HepG2 (cell line): ENCODE data around the gene ZNFX1. TPM values are rescaled to one million over a fixed set of nuclear protein-coding genes. Genes with fewer than 3 reads are reported as not detected.
A peak's percentile ranks its signal among the peaks of the same experiment; 100 is the strongest.

Experiments used
- DMAP1 ChIP-seq: IDR thresholded peaks from 2 replicates; pipeline ENCODE4 v1.6.1; 2016
- GLMP ChIP-seq: sonication (generic); formaldehyde crosslinking; IDR thresholded peaks from 2 replicates; pipeline ENCODE4 v1.9.0; 2021; ENCODE audit warnings: missing genetic modification reagents, mild to moderate bottlenecking, borderline replicate concordance
- GTF3A ChIP-seq: sonication (generic); formaldehyde crosslinking; conservative IDR thresholded peaks from 2 replicates; pipeline ENCODE4 v1.4.0; 2020; ENCODE audit warnings: mild to moderate bottlenecking, missing genetic modification reagents
- HNF4A ChIP-seq: sonication (generic); formaldehyde crosslinking; IDR thresholded peaks from 2 replicates; pipeline ENCODE4 v1.4.0; 2020; ENCODE audit warnings: missing genetic modification reagents
- KDM6A ChIP-seq: IDR thresholded peaks from 2 replicates; pipeline ENCODE4 v1.6.1; 2016; ENCODE audit warnings: low read depth
- PATZ1 ChIP-seq: sonication (generic); formaldehyde crosslinking; IDR thresholded peaks from 2 replicates; pipeline ENCODE4 v1.4.0; 2020; ENCODE audit warnings: missing genetic modification reagents
- PAXIP1 ChIP-seq: sonication (generic); formaldehyde crosslinking; conservative IDR thresholded peaks from 2 replicates; pipeline ENCODE4 v1.4.0; 2020; ENCODE audit warnings: mild to moderate bottlenecking, missing genetic modification reagents, moderate library complexity
- SMAD1 ChIP-seq: sonication (generic); formaldehyde crosslinking; IDR thresholded peaks from 2 replicates; pipeline ENCODE4 v1.4.0; 2020; ENCODE audit warnings: missing genetic modification reagents, low read depth, mild to moderate bottlenecking, borderline replicate concordance
- SMARCC2 ChIP-seq: fragments of 450-650 bp; IDR thresholded peaks from 2 replicates; pipeline ENCODE4 v1.6.1; 2017; ENCODE audit warnings: antibody characterized with exemption, mild to moderate bottlenecking
- SRSF1 ChIP-seq: fragments of 200-400 bp; formaldehyde crosslinking; optimal IDR thresholded peaks from 2 replicates; pipeline ENCODE3; 2017; ENCODE audit warnings: mild to moderate bottlenecking, low read depth, low read length, moderate library complexity
- TBP ChIP-seq: sonication (generic); formaldehyde crosslinking; IDR thresholded peaks from 2 replicates; pipeline ENCODE4 v1.5.0; 2020; ENCODE audit warnings: missing genetic modification reagents
- TBX3 ChIP-seq: fragments of 450-650 bp; IDR thresholded peaks from 2 replicates; pipeline ENCODE4 v1.6.1; 2017; ENCODE audit warnings: antibody characterized with exemption, mild to moderate bottlenecking, inconsistent platforms, borderline replicate concordance
- ZNF224 ChIP-seq: sonication (generic); formaldehyde crosslinking; IDR thresholded peaks from 2 replicates; pipeline ENCODE4 v1.5.0; 2020; ENCODE audit warnings: mild to moderate bottlenecking, missing genetic modification reagents
- ZNF33B ChIP-seq: sonication (generic); formaldehyde crosslinking; IDR thresholded peaks from 2 replicates; pipeline ENCODE4 v1.5.1; 2020; ENCODE audit warnings: mild to moderate bottlenecking, missing genetic modification reagents
- ZNF552 ChIP-seq: sonication (generic); formaldehyde crosslinking; IDR thresholded peaks from 2 replicates; pipeline ENCODE4 v1.9.0; 2022; ENCODE audit warnings: missing genetic modification reagents, mild to moderate bottlenecking, borderline replicate concordance
- ZNF687 ChIP-seq: sonication (generic); formaldehyde crosslinking; IDR thresholded peaks from 2 replicates; pipeline ENCODE4 v1.5.1; 2020; ENCODE audit warnings: mild to moderate bottlenecking, missing genetic modification reagents, moderate library complexity
- ZNF782 ChIP-seq: sonication (generic); formaldehyde crosslinking; IDR thresholded peaks from 2 replicates; pipeline ENCODE4 v1.4.0; 2020; ENCODE audit warnings: missing genetic modification reagents, mild to moderate bottlenecking, borderline replicate concordance
- ZNF879 ChIP-seq: sonication (generic); formaldehyde crosslinking; IDR thresholded peaks from 2 replicates; pipeline ENCODE4 v1.8.1; 2023; ENCODE audit warnings: missing genetic modification reagents
- ZSCAN29 ChIP-seq: sonication (generic); formaldehyde crosslinking; conservative IDR thresholded peaks from 2 replicates; pipeline ENCODE4 v1.4.0; 2020; ENCODE audit warnings: mild to moderate bottlenecking, missing genetic modification reagents
- polyA plus RNA-seq, 8 experiments: library from polyadenylated mRNA; depleted of rRNA in 3 of 8; stranded (reverse) in 7 of 8; unstranded in 1 of 8; fragments of >200 nt; fragmentation: Illumina TruSeq in 4 of 8; extraction: Trizol in 4 of 8; gene quantifications; 2 replicates each; pipeline versions ENCODE4 v1.2.1 to v1.2.3, GENCODE V29; 2011 to 2016; ENCODE audit warnings: low read depth in 4 of 8, missing spikeins in 1 of 8, mixed read lengths in 1 of 8; ENCODE audit not compliant: insufficient read depth in 1 of 8
- total RNA-seq, 5 experiments: library from RNA; depleted of rRNA; stranded (reverse); fragments of >200 nt; fragmentation: Illumina TruSeq; extraction: Trizol; gene quantifications; 2 replicates each; pipeline ENCODE4 v1.2.3, GENCODE V29; 2016; ENCODE audit warnings: low read depth in 1 of 5

Gene ZNFX1
- total and polyA plus RNA-seq, 2 of the 13 experiments (the other 11 are each of a cell fraction or from before 2014, with no cell fraction given): 2.9 to 11.1 TPM

GRCh38 chr20:49216991-49217578, 60.8 kb downstream of the ZNFX1 start (continued):
- TF ChIP-seq SMAD1 (CRISPR knock-in tag) (no peak), ZNF552 (CRISPR knock-in tag) (no peak), GLMP (CRISPR knock-in tag) (no peak), ZNF687 (CRISPR knock-in tag) (no peak), ZNF879 (CRISPR knock-in tag) (no peak), HNF4A (CRISPR knock-in tag) (peak; percentile 55; the same call in 1 of the 2 replicates), SMARCC2 (no peak), PATZ1 (CRISPR knock-in tag) (peak; percentile 58), ZNF33B (CRISPR knock-in tag) (no peak), KDM6A (CRISPR knock-in tag) (no peak), SRSF1 (no peak), TBX3 (no peak), GTF3A (CRISPR knock-in tag) (no peak), TBP (CRISPR knock-in tag) (no peak), ZSCAN29 (CRISPR knock-in tag) (no peak; the same call in 1 of the 2 replicates), ZNF782 (CRISPR knock-in tag) (no peak), DMAP1 (0 out of 2 replicates have a peak, but pooled peaks have one; percentile 42), PAXIP1 (CRISPR knock-in tag) (0 out of 2 replicates have a peak, but pooled peaks have one; percentile 36), ZNF224 (CRISPR knock-in tag) (no peak)
